HG02870 (cell line): ENCODE measurements around the gene VPS13A.
"Not testable (repeated sequence)": the region's sequence is repeated elsewhere in the genome, so short reads cannot be mapped to it uniquely, and the experiment has no call there.

Experiments
- ATAC-seq: cut with Tn5 transposase; IDR thresholded peaks from one replicate; pipeline ENCODE4 v1.9.1; 2021; ENCODE audit warnings: mild to moderate bottlenecking, moderate library complexity; ENCODE audit not compliant: unreplicated experiment

Gene VPS13A

DNA sequence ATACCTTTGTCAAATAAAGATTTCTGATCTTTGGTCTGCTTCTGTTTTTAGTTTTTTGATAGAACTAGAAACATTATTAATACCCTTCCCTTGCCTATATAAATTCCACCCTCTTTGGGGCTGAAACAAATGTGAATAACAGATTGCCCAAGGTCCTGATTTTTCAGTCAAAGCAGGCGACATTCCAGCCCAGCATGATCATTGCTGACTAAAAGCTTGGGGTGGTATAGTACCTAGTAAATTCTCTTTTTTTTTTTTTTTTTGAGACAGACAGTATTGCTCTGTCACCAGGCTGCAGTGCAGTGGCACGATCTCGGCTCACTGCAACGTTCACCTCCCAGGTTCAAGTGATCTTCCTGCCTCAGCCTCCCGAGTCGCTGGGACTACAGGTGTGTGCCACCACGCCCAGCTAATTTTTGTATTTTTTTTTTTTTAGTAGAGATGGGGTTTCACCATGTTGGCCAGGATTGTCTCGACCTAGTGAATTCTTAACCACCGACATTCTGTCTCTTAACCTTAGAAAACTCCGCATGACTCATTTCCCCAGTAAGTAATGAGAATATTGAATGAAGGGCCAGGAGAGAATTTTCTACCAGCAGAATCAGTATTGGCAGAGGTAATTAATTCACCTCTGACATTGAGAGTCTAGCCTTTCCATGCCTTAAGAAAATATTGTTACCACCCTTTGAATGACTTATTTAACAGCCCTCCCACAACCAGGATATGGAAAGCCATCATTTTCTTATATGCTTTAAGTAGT, 244.4 kb downstream of the VPS13A start:
- no peak for ATAC-seq

DNA sequence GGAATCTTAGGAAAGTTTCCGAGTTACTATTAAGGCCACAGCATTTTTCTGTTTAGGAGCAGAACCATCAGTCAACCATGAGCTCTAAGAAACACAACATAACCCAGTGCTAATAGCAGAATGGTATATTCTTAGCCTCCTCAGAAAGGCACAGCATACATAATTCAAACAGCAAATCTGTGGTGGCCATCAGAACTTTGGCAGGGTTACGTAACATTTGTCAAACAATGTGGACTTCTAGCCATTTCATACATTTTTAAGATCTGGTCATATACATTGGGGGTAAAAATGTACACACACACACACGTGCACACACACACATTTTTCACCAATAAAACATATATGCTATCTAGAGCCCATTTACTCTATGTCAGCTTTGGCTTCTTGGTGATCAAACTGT, 245.6 kb downstream of the VPS13A start:
- ATAC-seq: no peak

DNA sequence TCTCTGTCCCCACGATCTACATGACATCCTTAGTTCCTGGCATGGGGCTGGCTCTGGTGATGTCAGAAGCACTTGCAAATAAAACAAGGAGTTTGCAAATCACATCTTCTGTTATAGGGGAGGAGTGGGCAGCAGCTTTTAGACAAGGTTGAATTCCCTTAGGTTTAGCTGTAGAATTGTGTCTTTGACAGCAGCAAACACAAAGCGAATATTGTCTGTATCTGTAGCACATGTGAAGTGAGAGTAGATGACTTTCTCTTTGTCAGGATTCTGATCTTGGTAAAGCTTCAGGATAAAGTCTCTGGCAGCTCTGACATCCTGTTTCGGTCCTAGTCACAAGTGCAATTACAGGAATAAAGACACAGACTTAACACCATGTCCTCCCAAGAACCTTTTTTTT, 246.5 kb downstream of the VPS13A start:
- ATAC-seq: no peak

DNA sequence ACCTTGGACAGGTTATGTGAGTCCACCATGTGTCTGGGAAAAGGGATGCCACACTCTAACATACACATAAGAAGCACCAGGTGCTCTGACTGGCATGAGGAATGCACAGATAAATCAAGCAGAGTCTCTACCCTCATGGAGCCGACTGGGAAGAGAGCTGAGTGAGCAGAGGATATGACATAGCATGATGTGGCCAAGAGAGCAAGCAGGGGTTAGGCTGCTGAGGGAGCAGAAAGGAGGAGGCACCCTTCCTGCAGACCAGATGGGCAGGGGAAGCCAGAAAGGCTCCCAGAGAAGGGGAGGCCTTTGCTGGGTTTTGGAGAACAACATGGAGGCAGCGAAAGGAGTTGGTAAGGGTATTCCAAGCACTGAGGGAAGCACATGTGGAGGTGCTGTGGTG, 247.7 kb downstream of the VPS13A start:
- ATAC-seq: no peak

DNA sequence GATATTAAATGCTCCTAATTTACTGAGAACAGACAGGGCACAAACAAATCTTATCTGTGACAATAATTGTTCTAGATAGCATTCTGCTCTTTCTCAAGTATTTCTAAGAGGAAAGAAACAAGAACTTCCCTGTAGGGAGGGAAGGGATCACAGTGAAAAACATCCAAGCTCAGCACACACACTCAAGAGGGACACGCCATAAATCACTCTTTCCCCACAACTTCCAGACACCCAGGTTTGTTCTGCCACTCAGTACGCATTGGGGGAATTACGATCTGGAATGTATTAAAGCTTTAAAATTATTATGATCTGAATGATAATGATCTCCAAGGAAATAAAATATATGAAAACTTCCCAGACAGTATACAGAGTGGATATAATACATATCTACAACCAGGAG, 249.4 kb downstream of the VPS13A start:
- no peak for ATAC-seq

DNA sequence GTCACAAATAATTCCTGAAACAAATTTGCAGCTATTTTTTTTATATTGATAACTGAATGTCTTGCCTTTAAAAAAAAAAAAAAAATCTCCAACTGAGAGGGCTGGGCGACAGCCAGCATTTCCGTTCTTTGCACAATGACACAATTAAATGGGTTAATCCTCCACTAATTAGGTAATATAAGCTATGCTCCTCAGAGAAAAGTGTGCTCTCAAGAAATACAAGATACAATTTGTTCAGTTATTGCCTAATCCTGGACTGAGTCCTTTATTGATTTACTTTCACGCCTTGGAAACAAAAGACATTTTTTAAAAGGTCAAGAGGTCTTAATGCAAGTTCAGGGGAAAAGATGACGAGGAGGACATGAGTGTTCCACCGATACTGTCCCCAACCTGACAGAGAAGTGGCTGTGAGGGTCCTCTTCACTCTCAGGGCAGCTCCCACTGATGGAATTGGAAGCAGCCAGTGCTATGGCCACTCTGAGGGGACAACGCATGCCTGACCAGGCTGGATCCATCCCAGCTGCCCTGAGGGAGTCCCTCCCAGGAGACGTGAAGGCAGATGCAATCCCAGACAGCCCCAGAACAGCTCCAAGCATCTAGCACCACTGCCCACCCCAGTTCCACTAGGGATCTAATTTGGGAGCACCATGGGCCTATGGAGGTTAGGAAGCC, 250.1 kb downstream of the VPS13A start:
- ATAC-seq: no peak

DNA sequence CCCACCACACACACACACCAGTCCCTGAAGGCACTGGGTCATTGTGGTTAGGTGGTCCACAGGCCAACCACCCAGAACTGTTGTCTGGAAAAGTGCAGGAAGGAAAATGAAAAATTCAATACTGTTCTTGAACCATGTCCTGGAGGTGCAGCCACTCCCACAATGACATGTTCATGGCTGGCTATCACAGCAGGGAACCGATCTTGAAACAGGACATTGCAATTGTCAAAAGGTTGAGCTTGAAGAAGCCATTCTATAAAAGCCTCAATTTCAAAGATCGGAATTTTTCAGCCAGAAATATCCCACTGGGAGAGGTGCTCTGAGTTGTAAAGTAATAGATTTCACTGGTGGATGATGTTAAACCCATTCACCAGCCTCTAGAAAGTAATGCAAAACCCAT, 252.6 kb downstream of the VPS13A start:
- no peak for ATAC-seq

DNA sequence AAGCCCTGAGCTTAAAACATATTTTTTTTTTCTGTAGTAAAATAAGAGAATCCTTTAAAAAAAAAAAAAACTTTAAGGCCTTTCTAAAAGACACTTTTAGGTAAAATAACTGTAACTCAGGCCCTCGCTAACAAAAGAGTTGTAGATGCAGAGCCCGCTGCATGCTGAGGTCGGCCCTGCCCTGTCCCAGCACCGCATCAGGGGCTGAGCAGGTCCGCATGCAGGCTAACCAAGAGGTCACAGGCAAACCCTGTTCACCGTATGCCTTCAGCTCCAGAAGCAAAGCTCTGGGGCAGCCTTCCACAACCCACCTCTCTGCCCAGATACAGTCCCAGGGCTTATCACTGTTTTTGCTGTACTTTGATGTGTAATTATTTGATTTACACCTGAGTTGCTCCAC, 254.7 kb downstream of the VPS13A start:
- ATAC-seq: no peak

DNA sequence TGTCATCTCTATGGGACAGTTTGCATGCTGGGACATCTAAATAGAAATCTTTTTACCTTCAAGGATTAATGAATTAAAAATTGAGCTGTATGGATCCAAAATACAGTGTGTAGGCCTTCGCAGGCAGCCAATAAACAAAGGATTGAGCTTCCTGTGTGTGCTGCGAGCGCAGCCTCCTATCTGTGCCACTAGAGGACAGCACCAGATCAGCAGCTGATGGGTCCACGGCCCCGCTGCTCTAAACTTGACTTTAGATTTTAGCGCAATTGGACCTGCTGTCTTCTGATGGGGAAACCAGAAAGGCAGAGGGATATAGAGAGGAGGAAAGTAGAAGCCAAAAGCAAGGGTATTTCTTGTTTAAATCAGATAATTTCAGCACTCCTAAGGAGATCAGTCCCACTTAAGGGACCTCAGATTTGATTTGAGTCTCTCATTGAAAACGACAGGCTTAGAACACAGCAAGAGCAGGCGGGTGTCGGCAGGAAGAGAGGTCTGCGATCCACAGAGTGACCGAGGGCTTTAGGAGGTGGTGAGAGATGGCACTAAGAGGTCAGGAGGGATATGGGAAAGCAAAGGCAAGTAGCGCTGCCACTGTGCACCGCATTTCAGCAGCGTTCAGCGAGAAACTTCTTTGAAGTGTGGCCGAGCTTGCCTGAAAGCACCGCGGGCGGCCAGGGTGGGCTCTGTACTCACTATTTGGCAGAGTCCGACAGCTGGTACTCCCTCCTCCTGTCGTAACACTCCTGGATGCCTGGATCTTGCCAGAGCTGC, 256.5 kb downstream of the VPS13A start:
- ATAC-seq: peak; percentile 73

DNA sequence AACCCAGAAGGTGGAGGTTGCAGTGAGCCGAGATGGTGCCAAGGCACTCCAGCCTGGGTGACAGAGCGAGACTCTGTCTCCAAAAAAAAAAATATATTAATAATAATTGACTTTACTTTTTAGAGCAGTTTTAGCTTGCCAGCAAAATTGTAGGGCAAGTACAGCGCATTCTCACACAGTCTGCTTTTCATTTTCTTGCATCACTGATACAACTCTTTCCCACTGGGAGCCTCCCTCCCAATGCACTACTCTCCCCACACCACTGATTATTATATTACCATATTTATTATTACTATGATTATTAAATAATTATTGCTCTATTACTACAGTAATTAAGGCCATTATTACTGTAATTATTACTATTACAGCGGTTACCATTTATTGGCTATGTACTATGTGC, 257.9 kb downstream of the VPS13A start:
- no peak for ATAC-seq

DNA sequence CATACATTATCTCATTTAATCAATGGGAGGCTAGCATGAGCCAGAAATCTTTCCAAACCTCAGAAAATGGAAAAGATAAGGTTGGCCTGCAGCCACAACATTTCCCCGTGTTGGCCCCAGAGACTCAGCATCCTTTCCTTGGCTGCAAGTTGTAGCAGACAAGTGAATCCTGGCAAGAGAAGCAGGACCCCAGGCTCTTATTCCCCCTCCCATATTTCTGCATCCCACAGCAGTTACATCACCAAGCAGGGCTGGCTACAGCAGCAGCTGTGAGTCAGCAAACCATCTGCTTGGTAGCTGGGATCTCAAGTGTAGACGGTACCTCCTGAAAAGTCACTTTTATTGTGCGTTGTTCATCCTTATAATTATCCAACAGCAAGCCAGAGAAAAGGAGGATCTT, 258.4 kb downstream of the VPS13A start:
- no peak for ATAC-seq

DNA sequence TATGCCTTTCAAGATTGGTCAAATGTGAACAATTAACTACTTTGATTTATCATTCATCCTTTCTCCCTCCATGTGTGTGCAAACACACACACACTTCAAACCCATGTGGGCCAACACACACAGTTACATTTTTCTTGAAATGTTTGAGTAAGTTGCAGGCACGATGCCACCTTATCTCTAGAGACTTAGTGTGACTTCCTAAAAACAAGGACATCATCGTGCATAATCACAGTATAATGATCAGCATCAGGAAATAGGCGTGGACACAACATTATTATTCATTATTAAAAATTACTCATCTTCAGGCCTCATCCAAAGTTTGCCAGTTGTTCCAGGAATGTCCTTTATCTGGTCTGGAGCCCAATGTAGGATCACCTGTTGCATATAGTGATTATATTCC, 261.3 kb downstream of the VPS13A start:
- no peak for ATAC-seq

DNA sequence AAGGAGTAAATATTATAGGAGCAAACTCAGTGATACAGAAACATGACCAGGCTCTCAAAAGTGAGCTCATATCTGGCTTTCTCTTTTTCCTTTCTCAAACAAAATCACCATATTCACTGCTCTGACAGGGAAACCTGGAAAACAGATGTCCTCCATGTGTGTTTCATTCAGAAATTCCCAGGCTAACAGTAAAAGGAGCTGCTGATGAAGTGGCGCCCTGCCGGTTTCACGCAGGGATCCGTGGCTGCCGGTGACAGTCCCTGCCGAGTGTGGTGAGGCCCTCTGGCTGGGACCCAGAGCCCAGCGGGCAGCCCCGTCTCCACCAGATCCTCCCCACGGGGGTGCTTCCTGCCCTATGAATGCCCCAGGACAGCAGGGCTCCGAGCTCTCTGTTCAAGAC, 262.7 kb downstream of the VPS13A start:
- ATAC-seq: no peak

DNA sequence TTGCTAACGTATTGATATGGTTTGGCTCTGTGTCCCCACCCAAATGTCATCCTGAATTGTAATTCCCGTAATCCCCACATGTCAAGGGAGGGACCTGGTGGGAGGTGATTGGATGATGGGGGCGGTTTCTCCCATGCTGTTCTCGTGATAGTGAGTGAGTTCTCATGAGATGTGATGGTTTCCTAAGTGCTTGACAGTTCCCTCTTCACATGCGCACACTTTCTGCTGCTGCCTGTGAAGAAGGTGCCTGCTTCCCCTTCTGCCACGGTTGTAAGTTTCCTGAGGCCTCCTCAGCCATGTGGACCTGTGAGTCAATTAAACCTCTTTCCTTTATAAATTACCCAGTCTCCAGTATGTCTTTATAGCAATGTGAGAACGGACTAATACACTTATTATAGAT, 263.8 kb downstream of the VPS13A start:
- not testable (repeated sequence) for ATAC-seq

DNA sequence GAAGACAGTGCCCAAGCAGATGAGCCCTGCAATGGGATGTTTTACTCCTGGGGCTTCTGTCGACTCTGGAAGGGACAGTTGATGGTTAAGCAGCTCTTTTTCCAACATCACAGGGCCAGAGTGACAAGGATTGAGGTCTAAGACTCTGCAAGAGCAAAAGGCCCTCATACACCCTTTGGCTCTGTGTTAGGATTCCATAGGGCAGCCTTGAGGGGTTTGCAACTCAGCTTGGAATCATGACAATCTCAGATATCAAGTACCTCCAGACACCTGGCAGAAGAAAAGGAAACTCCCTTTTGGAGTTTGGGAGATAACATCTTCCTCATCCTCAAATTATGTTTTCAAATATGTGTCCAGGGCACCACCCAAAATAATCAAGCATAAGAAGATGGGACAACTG, 265.1 kb downstream of the VPS13A start:
- ATAC-seq: no peak

DNA sequence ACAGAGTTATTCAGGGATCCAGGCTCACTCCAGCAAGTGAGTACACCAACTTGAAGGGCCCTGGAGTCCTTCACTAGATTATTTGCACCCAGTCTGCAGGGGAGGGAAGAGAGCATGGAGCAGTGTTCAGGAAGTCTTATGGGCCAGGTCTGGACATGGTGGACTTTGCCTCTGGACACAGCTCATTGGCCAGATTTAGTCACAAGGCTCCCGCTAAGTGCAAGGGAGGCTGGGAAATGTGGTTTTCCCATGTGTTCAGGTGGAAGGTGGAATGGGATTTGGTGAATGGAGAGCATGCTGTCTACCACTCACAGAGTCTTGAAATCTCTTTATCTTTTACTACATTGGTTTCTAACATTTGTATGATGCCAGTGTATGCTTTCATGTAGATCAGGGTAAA, 270.3 kb downstream of the VPS13A start:
- no peak for ATAC-seq

DNA sequence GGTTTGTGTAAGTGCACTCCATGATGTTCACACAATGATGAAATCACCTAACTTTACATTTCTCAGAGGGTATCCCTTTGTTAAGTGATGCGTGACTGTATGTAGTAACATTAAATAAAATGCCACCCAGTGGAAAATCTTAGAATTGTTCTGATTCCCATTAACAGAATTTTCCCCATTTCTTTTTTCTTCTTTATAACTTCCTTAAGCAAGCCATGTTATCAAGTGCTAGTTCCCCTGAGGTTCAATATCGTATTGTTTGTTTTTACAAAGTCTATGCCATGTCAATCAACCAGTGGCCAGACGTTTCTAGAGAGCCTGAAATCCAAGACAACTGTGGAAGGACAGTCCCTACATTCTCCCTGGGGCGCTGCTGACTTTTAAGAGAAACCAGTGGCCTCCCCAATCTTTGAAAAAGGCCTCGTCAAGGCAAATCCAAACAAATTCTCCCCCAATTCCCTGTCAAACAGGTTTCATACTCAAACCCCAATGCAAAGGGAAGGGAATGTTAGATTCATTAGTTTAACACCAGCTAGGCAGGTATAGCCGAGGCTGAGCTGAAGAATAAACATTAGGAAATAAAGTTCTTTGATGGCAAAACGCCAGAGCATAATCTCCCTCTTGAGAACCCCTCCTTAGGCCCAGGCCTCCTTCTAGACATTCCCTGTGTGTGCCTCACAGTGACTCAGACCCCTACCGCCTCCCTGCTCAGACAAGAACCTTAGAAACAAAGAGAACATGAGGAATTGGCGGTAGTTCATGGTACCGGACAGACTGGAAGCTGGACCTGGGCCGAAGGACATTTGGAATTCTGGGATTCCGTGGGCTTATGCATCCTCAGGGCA, 272.1 kb downstream of the VPS13A start:
- ATAC-seq: no peak

DNA sequence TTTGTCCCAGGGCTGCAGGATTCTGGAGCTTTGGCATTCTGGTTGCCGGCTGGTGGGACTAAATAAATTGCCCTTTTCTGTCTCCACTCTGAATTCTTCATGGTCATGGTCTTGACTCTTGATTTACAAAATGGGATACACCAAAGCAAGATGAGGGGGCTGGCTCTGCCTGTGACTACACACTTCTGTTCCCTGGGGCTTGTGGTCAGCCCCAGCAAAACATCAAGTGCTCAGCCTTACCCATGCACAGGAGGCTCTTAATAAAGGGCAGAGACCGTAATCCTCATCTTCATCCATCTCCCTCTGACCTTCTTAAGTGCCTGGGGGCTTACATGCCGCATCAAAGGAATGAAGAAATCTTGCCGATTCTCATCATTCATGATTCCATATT, 272.7 kb downstream of the VPS13A start:
- no peak for ATAC-seq

DNA sequence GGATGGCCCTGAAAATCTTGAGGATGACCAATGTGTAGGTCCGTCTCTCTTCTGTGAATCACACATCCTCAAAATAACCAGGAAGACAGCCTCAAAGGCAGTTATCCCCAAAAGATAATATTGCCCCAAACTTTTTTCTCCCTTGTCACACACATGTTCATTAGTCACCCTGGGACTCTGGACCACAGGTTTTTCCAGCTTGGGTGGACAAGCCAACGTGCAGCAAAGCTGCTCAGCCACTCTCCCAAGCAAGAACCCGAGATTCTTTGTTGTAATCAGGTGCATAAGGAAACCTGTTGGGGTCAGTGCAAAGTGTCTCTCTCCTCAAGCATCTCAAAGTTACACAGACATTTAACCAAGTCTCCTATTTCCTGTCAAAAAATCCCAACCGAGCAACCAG, 274.2 kb downstream of the VPS13A start:
- ATAC-seq: no peak

DNA sequence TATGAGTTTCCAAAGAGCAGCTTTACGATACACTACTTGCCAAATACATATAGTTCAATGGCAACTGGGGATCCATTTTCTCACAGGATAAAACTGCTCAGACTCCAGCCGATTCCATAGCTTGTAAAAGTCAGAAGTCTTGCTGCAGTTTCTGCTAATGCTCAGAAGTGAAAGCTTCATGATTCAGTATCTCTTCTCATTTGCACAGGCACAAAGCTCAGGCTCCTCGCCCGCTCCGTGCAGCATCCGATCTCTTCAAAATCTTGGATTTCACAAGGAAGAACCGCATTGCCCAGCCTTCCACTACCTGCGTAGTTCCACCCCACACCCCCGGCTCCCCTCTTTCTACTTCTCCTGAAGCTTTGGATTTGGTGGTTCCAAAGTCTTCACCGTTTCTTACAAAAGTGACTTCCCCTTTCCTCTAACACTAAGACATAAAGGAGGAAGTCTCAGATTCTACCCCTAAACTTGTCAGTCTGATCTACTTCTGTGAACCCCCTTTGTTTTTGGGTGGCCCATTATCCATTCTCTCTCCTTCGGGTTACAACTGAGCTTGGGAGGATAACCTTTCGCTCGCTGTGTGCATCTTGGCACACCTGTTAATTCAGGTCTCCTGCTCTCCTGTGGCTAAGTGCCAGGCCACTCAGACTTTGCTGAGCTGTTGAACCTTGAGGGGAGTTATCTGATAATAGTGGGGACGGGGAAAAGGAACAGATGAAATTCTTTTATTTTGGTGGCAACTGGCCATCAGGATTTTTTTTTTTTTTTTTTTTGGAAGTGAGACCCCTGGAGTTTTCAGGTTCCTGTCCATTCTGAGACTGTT, 276.7 kb downstream of the VPS13A start:
- ATAC-seq: no peak
